Epithelial cell of proximal tubule (primary cell): ENCODE data around the gene OR4E1. TPM values are rescaled to one million over a fixed set of nuclear protein-coding genes. Genes with fewer than 3 reads are reported as not detected.

Experiments used
- DNase-seq: peaks from one replicate; pipeline ENCODE4 v3.0.0-alpha.2; 2011; ENCODE audit warnings: low read depth
- H3K4me3 ChIP-seq: 2 replicates; pipeline ENCODE4 v1.5.1; 2011; ENCODE audit warnings: low read depth, mild to moderate bottlenecking, low read length
- total RNA-seq: library from RNA; depleted of rRNA; stranded (reverse); fragments of >200 nt; gene quantifications from 2 replicates; pipeline ENCODE4 v1.2.3, GENCODE V29; 2015
- TF ChIP-seq, protein P1 (sequence below): conservative IDR thresholded peaks from 2 replicates; pipeline ENCODE4 v1.5.1; 2012; ENCODE audit warnings: low read depth, mild to moderate bottlenecking, low read length

OR4E1 gene
- total RNA-seq, 1 donor from 2014 or later = not detected

DNA sequence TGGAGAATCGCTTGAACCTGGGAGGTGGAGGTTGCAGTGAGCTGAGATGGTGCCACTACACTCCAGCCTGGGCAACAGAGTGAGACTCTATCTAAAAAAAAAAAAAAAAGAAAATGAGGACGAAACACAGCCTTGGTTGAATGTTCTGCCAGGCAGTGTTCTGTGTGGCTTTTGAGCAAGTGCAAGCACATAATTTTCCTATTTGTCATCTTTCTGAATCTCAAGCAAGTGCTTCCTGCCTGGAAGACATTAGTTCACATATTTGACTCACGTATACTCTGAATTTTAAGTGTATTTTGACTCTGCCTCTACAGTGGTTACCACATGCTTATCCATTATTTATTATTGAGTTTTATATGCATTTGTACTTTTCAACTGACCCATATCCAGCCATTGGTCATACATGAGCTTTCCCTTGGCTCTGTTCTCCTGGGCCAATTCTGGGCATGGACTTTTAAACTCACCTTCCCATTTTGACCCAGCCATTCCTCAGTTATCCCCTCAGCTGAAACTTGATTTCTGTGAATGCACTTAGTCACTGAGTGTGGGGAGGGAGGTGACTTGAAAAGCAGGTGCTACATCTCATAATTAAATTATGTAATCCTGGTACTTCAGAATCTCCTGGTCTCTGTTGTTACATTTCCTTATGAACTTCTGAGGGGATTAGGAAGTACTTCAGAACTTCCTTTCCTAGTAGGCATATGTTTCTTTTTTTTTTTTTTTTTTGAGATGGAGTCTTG is 47.0 kb downstream of the OR4E1 start:
- TF ChIP-seq, protein P1, sequence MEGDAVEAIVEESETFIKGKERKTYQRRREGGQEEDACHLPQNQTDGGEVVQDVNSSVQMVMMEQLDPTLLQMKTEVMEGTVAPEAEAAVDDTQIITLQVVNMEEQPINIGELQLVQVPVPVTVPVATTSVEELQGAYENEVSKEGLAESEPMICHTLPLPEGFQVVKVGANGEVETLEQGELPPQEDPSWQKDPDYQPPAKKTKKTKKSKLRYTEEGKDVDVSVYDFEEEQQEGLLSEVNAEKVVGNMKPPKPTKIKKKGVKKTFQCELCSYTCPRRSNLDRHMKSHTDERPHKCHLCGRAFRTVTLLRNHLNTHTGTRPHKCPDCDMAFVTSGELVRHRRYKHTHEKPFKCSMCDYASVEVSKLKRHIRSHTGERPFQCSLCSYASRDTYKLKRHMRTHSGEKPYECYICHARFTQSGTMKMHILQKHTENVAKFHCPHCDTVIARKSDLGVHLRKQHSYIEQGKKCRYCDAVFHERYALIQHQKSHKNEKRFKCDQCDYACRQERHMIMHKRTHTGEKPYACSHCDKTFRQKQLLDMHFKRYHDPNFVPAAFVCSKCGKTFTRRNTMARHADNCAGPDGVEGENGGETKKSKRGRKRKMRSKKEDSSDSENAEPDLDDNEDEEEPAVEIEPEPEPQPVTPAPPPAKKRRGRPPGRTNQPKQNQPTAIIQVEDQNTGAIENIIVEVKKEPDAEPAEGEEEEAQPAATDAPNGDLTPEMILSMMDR = no peak
- DNase-seq = no peak
- no peak overlapping the region for H3K4me3 ChIP-seq

Other genes with a start within 250 kb of the OR4E1 start
- 43.9 and 50.1 TPM in 2 replicates for gene CHD8, start 217.7 kb downstream of the OR4E1 start, total RNA-seq
- 11.7 and 13.2 TPM in 2 replicates for gene RAB2B, start 196.9 kb downstream of the OR4E1 start, total RNA-seq
- 28.2 and 28.8 TPM in 2 replicates for gene TOX4, start 196.6 kb downstream of the OR4E1 start, total RNA-seq
- gene METTL3, start 162.5 kb downstream of the OR4E1 start, total RNA-seq = 78.9 and 81.7 TPM in 2 replicates
- gene SALL2, start 147.5 kb downstream of the OR4E1 start, total RNA-seq = 12.1 and 29.7 TPM in 2 replicates
- gene OR10G3, start 93.7 kb downstream of the OR4E1 start, total RNA-seq = not detected in 2 replicates
- not detected in 2 replicates for gene OR10G2, start 38.9 kb downstream of the OR4E1 start, total RNA-seq
- gene OR4E2, start 20.0 kb downstream of the OR4E1 start, total RNA-seq = not detected in 2 replicates